ENCODE measurements around the gene CLDND2. TPM values are rescaled to one million over a fixed set of nuclear protein-coding genes. Genes with fewer than 3 reads are reported as not detected.

CLDND2 gene
- total RNA-seq, 4 donors from 2014 or later: not detected

DNA sequence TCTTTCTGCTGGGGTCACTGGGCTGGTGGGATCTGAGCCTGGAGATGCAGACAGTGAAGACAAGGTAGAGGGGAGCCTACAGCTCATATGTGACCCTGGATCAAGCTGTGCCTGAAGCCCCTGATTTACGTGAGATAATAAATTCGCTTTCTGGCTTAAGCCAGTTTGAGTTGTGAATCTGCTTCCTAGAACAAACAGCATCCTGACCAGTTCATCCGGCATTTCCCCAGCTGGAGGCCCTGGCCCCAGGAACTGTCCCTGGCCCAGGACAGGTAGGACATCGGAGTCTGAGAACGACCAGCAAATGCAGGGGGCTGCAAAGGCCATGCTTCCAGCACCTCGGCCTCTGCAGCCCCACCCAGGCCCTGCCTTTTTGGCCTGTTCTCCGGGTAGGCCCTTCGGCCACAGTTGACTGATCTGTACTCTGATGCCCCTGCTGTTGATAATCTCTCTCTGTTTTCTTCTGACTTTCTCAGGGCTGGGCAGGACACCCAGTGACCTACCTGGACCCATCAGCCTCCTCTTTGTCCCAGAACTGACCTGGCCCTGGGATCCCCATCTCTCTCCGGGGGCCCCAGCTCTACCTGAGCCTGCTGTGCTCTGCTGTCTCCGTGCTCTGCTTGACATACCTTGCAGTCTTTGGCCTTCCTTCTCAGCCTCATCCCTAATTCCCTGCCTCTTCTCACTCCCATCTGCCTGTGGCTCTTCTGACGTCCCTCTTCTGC is 17.4 kb downstream of the CLDND2 start:
- DNase-seq (ENCODE audit: low spot score in 2 of 2): no peak
- H3K27ac ChIP-seq: no peak overlapping the region
- H3K27me3 ChIP-seq: no peaks in the 10 kb centered on the region
- H3K9me3 ChIP-seq: no peaks in the 10 kb centered on the region
- peaks cover 2 to 52% (median 4%) of the 10 kb centered on the region in 3 donors for H3K36me3 ChIP-seq
- WGBS, 2 donors: 95% methylated on average over 11 of the region's 11 CpGs
- TF ChIP-seq EP300 (IDR thresholded peaks at IDR 0.05) (no peak), POLR2A (IDR thresholded peaks at IDR 0.05) (no peak)
- H3K4me1 ChIP-seq: peaks cover 0 to 12% (median 6%) of the 10 kb centered on the region in 4 donors
- H3K4me3 ChIP-seq: no peak overlapping the region

DNA sequence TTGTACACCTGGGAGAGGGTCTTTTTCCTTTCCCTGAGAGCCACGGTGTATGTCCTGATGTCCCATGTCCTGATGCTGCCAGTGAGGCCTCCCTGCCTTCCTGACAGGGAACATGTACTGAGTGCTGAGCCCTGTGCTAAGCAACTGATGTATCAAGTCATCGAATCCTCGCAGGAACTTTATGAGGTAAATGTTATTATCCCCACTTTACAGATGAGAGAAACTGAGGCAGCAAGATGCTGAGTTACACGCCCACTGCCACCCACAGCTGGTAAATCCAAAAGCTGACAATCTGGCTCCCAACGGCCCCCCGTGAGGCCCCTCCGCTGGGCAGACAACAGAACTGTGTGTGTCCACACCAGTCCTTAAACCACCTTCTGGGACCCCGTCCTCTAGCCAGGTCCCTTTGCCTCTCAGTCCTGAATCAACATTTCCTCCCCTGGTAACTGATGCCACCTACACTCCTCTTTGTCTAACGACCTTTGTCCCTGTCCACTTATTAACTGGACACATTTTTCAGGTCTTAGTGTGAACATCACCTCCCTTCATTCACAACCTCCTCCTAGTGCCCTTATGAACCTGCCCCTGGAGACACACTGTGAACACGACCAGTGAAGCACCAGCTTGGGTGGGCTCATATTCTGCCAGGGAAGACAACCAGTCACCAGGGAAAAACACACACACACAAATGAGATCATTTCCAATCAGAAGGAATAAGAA is 21.4 kb downstream of the CLDND2 start:
- 74 to 85% methylated on average over 10 of the region's 10 CpGs for WGBS, 2 donors
- no peak overlapping the region for H3K4me3 ChIP-seq
- H3K27me3 ChIP-seq: no peaks in the 10 kb centered on the region
- H3K36me3 ChIP-seq: peaks cover 2 to 65% (median 4%) of the 10 kb centered on the region in 3 donors
- H3K27ac ChIP-seq: no peak overlapping the region
- H3K9me3 ChIP-seq: no peaks in the 10 kb centered on the region
- no peak for DNase-seq (ENCODE audit: low spot score in 2 of 2)
- TF ChIP-seq POLR2A (IDR thresholded peaks at IDR 0.05) (no peak), EP300 (IDR thresholded peaks at IDR 0.05) (no peak)
- TF ChIP-seq, protein P1, sequence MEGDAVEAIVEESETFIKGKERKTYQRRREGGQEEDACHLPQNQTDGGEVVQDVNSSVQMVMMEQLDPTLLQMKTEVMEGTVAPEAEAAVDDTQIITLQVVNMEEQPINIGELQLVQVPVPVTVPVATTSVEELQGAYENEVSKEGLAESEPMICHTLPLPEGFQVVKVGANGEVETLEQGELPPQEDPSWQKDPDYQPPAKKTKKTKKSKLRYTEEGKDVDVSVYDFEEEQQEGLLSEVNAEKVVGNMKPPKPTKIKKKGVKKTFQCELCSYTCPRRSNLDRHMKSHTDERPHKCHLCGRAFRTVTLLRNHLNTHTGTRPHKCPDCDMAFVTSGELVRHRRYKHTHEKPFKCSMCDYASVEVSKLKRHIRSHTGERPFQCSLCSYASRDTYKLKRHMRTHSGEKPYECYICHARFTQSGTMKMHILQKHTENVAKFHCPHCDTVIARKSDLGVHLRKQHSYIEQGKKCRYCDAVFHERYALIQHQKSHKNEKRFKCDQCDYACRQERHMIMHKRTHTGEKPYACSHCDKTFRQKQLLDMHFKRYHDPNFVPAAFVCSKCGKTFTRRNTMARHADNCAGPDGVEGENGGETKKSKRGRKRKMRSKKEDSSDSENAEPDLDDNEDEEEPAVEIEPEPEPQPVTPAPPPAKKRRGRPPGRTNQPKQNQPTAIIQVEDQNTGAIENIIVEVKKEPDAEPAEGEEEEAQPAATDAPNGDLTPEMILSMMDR (IDR thresholded peaks at IDR 0.05): no peak
- H3K4me1 ChIP-seq: no peaks in the 10 kb centered on the region

DNA sequence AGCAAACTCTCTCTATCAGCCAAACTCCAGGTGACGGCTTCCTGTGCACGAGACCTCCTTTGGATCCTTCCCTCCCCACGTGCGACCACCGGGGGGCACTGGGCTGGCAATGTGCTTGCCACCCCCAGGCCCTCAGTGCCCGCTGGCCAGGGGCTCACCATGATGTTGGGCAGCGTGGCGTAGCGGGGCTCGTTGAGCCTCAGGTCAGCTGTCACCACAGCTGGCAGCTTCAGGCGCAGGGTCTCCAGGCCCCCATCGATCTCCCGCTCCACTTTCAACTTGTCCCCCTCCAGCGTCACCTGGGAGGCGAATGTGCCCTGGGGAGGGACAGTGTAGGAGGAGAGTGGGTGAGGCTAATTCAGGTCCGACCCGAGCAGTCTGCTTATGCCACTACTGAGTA is 22.1 kb downstream of the CLDND2 start:
- Histone ChIP-seq H3K36me3 (peaks cover 0 to 60% (median 2%) of the 10 kb centered on the region in 3 donors), H3K27ac (no peak overlapping the region), H3K27me3 (no peaks in the 10 kb centered on the region), H3K4me1 (no peaks in the 10 kb centered on the region), H3K4me3 (no peak overlapping the region), H3K9me3 (no peaks in the 10 kb centered on the region)
- DNase-seq (ENCODE audit: low spot score in 2 of 2): no peak
- TF ChIP-seq, protein P1 (IDR thresholded peaks at IDR 0.05): no peak
- no peak for TF ChIP-seq EP300 (IDR thresholded peaks at IDR 0.05)
- TF ChIP-seq POLR2A (IDR thresholded peaks at IDR 0.05): no peak
- 83 to 92% methylated on average over 9 to 17 of the region's 17 CpGs for WGBS, 2 donors

DNA sequence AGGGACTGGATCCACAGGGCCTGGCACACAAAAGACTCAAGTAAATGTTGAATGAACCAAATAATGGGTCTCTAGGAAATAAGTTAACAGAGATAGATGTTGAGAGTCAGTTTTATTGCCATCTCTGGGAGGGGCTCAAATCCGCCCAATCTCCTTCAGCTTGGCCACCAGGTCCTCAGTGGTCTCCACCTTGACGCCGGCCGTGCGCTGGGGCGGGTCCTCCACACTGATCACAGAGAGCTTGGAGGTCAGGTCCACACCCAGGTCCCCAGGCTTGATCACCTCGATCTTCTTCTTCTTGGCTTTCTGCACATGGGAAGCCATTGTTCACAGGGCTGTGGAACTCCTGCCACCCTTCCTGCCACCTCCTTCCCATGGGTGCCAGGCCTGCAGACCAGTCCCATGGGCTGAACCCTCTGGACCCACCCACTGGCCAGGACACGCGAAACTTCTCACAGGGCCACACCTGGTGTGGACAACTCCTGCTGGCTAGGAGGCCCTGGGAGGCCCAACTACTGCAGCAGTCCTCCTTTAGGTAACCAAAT is 23.7 kb downstream of the CLDND2 start:
- no peaks in the 10 kb centered on the region for H3K9me3 ChIP-seq
- H3K36me3 ChIP-seq: peaks cover 0 to 44% (median 0%) of the 10 kb centered on the region in 3 donors
- H3K27ac ChIP-seq: no peak overlapping the region
- peaks cover 0 to 12% (median 7%) of the 10 kb centered on the region in 4 donors for H3K4me1 ChIP-seq
- no peak overlapping the region for H3K4me3 ChIP-seq
- DNase-seq (ENCODE audit: low spot score in 2 of 2): no peak
- TF ChIP-seq, protein P1 (IDR thresholded peaks at IDR 0.05): no peak
- TF ChIP-seq POLR2A (IDR thresholded peaks at IDR 0.05): no peak
- no peak for TF ChIP-seq EP300 (IDR thresholded peaks at IDR 0.05)
- no peaks in the 10 kb centered on the region for H3K27me3 ChIP-seq
- WGBS, 2 donors: 97 to 98% methylated on average over 9 of the region's 9 CpGs

DNA sequence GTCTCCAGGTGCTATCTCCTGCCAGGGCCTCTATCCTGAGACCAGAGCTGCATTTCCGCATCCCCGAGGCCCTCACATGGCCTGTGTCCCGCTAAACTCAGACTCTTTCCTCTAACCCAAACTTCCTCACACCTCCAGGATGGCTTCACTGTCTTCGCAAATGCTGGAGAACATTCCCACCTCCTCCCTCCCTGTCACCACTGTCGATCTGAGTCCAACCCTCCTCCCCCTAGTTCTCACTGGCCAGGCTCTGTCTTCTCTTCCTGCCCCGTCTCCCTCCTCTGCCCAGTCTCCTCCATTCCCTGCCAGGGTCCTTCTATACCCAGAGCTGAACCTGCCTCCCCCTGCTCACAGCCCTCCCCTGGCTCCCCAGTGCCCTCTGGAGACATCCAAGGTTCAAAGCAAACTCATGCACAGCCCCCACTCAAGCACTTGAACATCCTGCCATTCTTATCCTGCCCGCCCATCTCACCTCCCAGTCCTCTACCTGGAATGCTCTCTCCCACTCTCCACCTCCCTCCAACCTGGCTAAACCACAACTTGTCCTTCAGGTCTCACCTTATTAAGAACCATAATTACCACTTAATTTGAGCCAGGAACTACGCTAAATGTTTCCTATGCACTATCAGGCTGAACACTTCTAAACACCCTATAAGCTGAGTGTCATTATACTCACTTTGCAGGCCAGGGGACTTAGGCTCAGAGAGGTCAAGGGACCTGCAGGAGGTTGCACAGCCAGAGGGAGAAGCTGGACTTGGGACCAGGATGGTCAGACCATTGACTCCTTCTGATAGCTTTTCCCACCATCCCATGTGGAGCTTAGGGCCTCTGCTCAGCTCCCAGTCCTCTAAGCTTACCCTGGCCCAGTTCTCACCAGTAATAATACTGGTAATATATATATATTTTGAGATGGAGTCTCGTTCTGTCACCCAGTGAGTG is 25.9 kb downstream of the CLDND2 start:
- no peak for DNase-seq (ENCODE audit: low spot score in 2 of 2)
- TF ChIP-seq EP300 (IDR thresholded peaks at IDR 0.05): no peak
- TF ChIP-seq, protein P1 (IDR thresholded peaks at IDR 0.05): no peak
- TF ChIP-seq POLR2A (IDR thresholded peaks at IDR 0.05): no peak
- peak overlapping the region in 1 of 4 donors; percentile 90 for H3K27ac ChIP-seq
- no peak overlapping the region for H3K4me3 ChIP-seq
- no peaks in the 10 kb centered on the region for H3K9me3 ChIP-seq
- H3K4me1 ChIP-seq: peaks cover 0 to 28% (median 11%) of the 10 kb centered on the region in 4 donors
- no peaks in the 10 kb centered on the region for H3K27me3 ChIP-seq
- peaks cover 0 to 34% (median 0%) of the 10 kb centered on the region in 3 donors for H3K36me3 ChIP-seq
- 56 to 62% methylated on average over 9 of the region's 9 CpGs for WGBS, 2 donors

Measured in tibial nerve (tissue), 4 donors.